ENCODE data around the gene SPC24.
"Not testable (repeated sequence)": the region's sequence is repeated elsewhere in the genome, so short reads cannot be mapped to it uniquely, and the experiment has no call there.

The SPC24 gene

DNA sequence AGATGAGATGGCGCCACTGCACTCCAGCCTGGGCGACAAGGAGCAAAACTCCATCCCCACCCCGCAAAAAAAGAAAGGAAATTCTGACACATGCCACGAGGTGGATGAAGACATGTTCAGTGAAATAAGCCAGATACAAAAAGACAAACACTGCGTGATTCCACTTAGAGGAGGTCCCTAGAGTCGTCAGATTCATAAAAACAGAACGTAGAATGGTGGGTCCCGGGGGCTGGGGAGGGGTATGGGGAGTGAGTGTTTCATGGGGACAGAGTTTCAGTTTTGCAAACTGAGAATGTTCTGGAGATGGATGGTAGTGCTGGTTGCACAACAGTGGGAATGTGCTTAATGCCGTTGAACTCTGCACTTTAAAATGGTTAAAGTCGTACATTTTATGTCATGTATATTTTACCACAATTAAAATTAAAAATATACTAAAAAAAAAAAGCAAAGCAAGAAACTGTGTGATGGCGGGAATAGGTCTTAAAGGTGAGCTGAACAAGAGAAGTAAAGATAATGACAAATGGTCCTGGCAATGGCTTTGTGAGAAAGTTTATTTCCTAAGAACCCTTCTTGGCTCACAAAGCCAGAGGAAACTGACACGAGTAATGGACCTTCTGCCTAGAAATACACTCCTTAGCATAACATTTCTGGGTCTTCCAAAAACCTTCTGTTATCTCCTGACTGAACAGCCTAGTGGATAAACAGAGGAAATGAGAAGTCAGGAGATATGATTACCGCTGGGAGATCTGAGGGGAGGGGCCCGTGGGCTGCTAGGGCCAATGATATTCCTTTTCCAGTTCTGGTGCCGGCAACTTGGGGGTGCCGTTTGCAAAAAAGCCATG, 4.2 kb upstream of the SPC24 start:
- no peak for DNase-seq

DNA sequence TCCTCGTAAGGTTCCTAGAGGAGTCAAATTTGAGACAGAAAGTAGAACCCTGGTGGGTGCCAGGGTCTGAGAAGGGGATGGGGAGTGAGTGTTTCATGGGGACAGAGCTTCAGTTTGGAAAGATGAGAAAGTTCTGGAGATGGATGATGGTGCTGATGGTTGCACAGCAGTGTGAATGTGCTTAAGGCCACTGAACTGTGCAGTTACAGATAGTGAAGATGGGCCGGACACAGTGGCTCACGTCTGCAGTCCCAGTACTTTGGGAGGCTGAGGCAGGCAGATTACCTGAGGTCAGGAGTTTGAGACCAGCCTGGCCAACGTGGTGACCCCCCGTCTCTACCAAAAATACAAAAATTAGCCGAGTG, 917 bp downstream of the SPC24 start:
- no peak for DNase-seq

GRCh38 chr19:11152318-11153062, 3.1 kb downstream of the SPC24 start:
- no peak for DNase-seq

- no peak for DNase-seq
Observed at GRCh38 chr19:11151181-11151580, 4.4 kb downstream of the SPC24 start.

GRCh38 chr19:11148001-11148400, 7.6 kb downstream of the SPC24 start:
- DNase-seq, result no peak

DNA sequence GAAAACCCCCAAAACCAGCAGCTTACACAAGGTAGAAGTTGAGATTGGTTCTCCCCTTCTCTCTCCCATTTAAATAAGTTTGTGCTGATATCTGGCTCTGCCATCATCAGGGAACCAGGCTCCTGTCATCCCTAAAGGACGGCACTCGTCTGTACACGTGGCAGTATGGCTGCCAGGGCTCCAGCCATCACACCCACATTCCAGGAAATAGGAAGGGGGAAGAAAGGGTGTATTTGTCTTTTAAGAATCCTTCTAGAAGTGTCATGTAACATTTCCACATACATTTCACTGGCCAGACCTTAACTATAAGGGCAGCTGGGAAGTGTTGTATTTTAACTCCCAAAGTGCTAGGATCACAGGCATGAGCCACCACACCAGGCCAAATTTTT, 10.1 kb downstream of the SPC24 start:
- no peak for DNase-seq

- no peak for DNase-seq
Observed at GRCh38 chr19:11142528-11143171, 12.9 kb downstream of the SPC24 start.

- DNase-seq, result no peak
Observed at GRCh38 chr19:11141937-11142527, 13.6 kb downstream of the SPC24 start.

- no peak for DNase-seq
Observed at GRCh38 chr19:11140896-11141295, 14.7 kb downstream of the SPC24 start.

- DNase-seq, result not testable (repeated sequence)
Observed at GRCh38 chr19:11140023-11140538, 15.5 kb downstream of the SPC24 start.

DNA sequence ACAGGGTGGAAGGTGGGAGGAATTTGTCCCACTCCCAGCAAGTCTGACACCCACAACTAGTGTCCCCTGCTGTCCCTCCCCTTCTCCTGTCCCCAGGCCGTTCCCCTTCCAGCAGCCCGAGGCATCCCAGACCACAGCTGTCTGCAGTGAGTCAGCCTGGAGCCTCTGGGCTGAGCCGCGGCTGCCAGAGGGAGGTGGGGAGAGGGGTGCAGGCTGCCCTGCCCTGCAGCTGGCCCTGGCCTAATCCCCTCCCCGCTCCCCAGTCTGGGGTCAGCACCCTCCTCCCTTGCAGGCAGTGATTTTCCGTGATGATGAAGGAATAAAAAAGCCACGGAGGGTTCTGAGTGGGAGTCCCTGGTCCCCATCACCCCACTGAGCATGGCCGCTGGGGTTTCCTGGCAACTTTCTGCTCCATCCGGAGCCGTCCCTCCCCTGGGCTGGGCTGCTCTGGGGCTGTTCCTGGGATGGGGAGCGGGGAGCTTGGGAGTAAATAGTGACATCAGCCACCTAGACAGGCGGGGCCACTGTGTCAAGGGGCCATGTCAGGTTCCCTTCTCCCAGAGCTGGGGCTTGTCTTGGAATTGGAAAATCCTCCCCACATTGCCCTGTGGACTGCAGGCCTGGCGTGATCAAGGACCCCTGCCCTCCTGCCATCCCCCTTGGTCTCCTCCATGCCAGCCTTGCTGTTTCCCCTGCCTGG, 16.8 kb downstream of the SPC24 start:
- no peak for DNase-seq

DNA sequence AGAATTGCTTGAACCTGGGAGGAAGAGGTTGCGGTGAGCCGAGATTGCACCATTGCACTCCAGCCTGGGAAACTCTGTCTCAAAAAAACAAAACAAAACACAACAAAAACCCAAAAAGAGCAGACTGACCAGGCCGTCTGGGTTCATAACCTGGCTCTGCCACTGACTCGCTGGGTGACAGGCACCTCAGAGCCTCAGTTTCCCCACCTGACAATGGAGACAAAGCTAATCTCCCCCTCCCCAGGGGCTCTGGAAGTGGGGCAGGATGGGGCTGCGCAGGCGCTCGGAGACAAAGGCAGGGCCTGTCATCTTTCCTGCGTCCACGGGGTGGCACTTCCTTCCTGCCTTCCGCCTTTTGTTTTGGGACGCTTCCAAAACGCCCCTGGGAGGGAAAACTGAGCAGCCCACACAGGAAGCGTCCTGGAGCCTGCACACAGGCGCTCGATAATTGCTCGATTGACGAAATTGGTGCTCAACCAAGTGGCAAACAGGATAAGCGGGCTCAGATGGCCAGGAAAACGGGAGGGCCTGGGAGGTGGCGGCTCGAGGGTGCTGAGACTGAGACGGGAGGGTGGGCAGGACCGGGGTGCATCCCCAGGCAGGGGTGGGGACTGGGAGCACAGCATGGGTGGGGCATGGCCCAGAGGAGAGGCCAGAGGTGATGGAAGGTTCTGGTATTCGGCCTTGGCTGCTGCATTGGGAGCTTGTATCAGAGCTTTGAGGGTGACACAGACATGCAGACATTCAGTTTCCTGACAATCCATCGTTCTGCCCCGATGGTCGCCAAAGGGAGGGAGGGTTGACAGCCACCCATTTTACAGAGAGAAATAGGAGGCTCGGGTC, 17.8 kb downstream of the SPC24 start:
- peak; percentile 44 for DNase-seq

DNA sequence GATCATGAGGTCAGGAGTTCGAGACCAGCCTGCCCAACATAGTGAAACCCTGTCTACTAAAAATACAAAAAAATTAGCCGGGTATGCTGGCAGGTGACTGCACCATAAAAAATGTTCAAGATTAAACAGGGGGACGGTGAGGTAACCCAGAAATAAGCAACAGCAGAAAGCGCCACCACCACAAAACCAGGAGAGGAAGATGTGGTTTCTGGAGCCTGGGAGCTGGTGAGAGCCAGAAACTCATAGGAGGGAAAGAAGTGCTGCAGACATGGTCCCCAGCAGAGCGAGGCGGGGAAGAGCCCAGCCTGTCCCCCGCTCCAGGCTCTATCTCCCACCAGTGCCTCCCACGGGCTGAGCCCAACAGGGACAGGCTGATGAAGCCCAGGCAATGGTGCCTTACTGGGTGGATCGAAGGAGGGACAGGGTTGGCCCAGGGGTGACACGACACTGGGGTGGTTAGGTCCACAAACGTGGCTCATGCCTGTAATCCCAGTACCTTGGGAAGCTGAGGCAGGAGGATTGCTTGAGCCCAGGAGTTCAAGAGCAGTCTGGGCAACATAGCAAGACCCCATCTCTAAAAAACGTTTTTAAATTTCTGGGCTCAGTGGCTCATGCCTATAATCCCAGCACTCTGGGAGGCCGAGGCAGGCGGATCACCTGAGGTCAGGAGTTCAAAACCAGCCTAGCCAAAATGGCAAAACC, 19.0 kb downstream of the SPC24 start:
- DNase-seq, result no peak

DNA sequence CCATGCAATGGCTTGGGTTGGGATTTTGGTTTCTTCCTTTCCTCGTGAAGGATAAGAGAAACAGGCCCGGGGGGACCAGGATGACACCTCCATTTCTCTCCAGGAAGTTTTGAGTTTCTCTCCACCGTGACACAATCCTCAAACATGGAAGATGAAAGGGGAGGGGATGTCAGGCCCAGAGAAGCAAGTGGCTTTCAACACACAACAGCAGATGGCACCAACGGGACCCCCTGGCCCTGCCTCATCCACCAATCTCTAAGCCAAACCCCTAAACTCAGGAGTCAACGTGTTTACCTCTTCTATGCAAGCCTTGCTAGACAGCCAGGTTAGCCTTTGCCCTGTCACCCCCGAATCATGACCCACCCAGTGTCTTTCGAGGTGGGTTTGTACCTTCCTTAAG, 24.1 kb downstream of the SPC24 start:
- DNase-seq, result no peak

- peak; percentile 73 for DNase-seq
Observed at GRCh38 chr19:11130824-11131455, 24.6 kb downstream of the SPC24 start.

DNA sequence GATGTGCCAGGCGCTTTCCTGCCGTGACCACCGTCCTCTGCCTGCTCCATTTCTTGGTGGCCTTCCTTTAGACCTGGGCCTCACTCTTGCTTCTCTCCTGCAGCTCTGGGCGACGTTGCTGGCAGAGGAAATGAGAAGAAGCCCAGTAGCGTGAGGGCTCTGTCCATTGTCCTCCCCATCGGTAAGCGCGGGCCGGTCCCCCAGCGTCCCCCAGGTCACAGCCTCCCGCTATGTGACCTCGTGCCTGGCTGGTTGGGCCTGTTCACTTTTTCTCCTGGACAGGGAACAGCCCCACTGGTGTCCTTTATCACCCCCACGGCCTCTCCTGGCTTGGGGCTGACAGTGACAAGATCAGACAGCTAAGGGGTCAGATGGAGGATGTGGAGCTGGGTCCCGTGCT, 27.7 kb downstream of the SPC24 start:
- no peak for DNase-seq

GRCh38 chr19:11125994-11126685, 29.4 kb downstream of the SPC24 start:
- DNase-seq, result peak; percentile 79

- DNase-seq, result not testable (repeated sequence)
Observed at GRCh38 chr19:11124157-11124556, 31.4 kb downstream of the SPC24 start.

GRCh38 chr19:11123114-11123513, 32.5 kb downstream of the SPC24 start:
- no peak for DNase-seq

GRCh38 chr19:11121963-11122362, 33.6 kb downstream of the SPC24 start:
- DNase-seq, result not testable (repeated sequence)
